ENCODE results near the gene LTBP3.

LTBP3 gene

GRCh38 chr11:65541093-65541982, 16.8 kb downstream of the LTBP3 start:
- no peak for DNase-seq (ENCODE audit: extremely low read depth, low read depth)
- no peak for TF ChIP-seq CTCF (IDR thresholded peaks at IDR 0.05; ENCODE audit: low read depth, low read length)

GRCh38 chr11:65540290-65541092, 17.7 kb downstream of the LTBP3 start:
- DNase-seq (ENCODE audit: extremely low read depth, low read depth), result peak; percentile 77
- peak; percentile 83 for TF ChIP-seq CTCF (IDR thresholded peaks at IDR 0.05; ENCODE audit: low read depth, low read length)

- TF ChIP-seq CTCF (IDR thresholded peaks at IDR 0.05; ENCODE audit: low read depth, low read length), result no peak
- DNase-seq (ENCODE audit: extremely low read depth, low read depth), result no peak
Observed at GRCh38 chr11:65539744-65540289, 18.3 kb downstream of the LTBP3 start.

GRCh38 chr11:65538915-65539743, 19.0 kb downstream of the LTBP3 start:
- no peak for TF ChIP-seq CTCF (IDR thresholded peaks at IDR 0.05; ENCODE audit: low read depth, low read length)
- no peak for DNase-seq (ENCODE audit: extremely low read depth, low read depth)

- no peak for DNase-seq (ENCODE audit: extremely low read depth, low read depth)
- TF ChIP-seq CTCF (IDR thresholded peaks at IDR 0.05; ENCODE audit: low read depth, low read length), result no peak
Observed at GRCh38 chr11:65538232-65538914, 19.8 kb downstream of the LTBP3 start.

- no peak for TF ChIP-seq CTCF (IDR thresholded peaks at IDR 0.05; ENCODE audit: low read depth, low read length)
- no peak for DNase-seq (ENCODE audit: extremely low read depth, low read depth)
Observed at GRCh38 chr11:65537620-65538231, 20.4 kb downstream of the LTBP3 start.

All from AG09319 (cell line).